Ramos (cell line): ENCODE measurements around the gene CMSS1.

ENCODE experiments used
- in situ Hi-C: fragments of 300-500 bp; cut with MboI; formaldehyde crosslinking; loops from one replicate; pipeline ENCODE4 v1.14.3; 2022; ENCODE audit warnings: low sequenced_read_pairs; ENCODE audit not compliant: unreplicated experiment

Gene CMSS1

GRCh38 chr3:99817437-99818240 is at the start of gene CMSS1:
CMSS1 (plus strand) TSS chr3:99817862.
- in situ Hi-C loops, result no loop called here

DNA sequence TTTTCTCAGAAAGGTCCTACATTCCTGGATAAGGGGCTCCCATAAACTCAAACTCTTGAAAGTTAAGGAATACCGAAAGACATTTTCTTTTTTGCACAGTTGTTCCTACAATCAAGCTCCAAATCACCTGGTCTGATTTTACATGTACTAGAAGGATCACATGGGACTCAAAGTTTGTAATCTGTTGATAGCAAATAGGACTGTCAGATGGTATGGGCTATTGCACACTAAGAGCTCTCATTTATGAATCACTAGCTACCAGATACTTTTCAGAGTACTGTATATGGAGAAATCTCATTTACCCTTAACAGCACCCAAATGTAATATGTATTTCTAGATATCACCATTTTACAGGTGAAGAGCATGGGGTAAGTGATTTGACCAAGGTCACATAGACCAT is 49.5 kb upstream of the CMSS1 start:
- in situ Hi-C loops, result no loop called here

DNA sequence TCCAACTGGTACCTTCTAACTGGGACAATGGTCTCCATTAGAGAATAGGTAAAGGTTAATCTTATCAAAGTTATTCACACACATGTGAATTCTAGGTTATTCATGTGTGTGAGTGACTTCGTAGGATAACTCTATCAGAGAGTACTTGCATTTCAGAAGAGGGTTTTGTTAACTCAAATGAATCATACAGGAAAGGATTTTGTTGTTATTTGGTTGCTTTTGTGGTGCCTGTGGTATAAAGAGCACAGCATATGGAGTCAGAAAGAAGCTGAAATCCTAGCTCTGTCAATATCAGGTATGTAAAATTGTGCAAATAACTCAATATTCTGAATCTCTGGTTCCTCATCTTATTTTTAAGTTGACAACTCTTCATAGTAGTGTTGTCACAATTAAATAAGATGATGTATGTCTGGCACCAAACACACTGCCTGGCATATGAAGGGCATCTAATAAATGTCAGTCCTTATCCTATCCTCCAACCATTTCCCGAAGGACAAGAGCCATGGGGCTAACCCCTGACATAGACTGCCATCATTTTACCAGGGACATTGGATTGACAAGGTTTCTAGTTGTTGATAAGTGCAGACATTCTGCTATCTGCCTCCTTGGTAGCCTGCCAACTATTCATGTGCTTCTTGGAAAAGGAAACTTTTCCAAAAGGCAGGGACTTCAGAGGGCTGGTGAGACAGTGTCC is 48.7 kb upstream of the CMSS1 start:
- in situ Hi-C loops, result no loop called here

DNA sequence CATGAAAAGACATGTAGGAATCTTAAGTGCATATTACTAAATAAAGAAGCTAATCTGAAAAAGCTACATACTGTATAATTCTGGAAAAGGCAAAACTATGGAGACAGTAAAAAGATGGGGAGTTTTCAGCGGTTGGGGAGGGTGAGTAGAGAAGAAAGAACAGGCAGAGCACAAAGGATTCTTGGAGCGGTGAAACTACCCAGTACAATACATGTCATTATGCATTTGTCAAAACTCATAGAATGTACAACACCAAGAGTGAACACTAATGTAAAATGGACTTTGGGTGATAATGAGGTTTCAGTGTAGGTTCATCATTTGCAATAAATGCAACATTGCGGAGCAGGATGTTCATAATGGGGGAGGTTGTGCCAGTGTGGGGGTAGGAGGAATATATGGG is 45.5 kb upstream of the CMSS1 start:
- in situ Hi-C loops, result no loop called here

- in situ Hi-C loops, result no loop called here
Observed at GRCh38 chr3:99772671-99773070, 45.0 kb upstream of the CMSS1 start.

DNA sequence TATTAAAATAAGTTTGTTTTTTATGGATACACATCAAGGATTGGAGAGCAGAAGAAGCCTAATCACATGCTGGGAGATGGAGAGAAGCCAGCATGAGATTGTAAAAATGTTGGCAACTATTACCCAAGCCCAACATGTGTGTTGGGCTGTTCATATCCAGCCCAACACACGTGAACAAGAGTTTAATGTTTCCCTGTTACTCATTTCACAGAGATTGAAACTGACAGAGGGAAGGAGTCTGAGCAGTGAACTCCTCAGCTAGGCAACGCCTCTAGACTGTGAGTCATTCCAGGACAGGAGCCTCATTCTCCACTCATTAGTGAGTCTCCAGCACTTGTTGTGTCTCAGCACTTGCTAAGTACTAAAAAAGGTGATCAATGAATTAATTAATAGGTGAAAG is 43.2 kb upstream of the CMSS1 start:
- in situ Hi-C loops, result no loop called here

- in situ Hi-C loops, result no loop called here
Observed at GRCh38 chr3:99776516-99777209, 41.0 kb upstream of the CMSS1 start.

DNA sequence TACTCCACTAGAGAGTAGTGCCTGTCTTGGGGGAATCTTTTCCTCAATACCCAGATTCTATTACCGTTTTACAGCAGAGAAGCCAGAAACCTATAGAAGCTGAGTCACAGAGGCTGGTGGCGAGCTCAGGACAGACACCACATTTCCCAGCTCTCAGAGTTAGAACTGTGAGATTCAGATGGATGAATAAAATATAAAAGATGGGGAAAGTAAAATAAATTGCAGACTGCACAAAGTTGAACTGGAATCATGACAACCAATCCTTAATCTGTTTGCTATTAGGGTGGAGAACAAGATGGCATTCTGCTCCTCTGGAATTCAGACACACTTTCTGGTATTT is 40.5 kb upstream of the CMSS1 start:
- in situ Hi-C loops, result no loop called here

DNA sequence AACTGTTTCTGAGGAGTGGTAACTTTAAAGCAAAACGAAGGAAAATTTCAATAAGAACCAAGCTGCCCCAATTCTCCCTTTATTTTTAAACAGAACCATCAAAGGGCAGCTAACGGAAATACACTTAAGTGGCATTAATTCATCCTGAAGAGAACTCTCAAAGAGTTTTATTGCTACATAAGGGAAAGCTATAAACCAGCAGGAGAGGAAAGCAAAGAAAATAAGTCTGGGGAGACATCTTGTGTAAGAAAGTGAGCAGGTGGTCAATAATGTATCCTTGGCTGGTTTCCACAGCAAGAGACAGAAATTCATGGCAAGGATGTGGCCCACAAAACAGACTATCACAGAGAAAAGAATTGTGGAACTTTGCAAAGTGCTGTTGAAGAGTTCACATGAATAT is 40.0 kb upstream of the CMSS1 start:
- in situ Hi-C loops, result no loop called here

DNA sequence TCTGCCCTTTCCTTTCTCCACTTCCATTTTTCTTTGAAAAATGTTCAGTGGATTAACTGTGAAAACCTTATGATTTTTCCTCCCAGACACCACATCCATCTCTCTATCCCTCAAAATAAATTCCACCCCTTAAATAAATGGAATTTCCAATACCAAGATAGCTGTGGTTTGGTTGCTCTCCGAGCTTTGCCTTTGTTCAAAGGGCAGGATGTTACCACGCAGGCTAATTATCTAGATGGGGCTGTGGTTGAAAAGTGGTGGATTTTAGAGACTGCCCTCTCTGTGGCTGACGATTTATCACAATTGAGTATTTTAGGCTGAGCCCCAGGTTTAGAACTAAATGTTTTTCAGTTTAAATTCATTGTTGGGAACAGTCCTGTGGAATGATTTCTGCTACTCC is 36.9 kb upstream of the CMSS1 start:
- in situ Hi-C loops, result no loop called here

GRCh38 chr3:99781761-99782160 is 35.9 kb upstream of the CMSS1 start:
- in situ Hi-C loops, result no loop called here

DNA sequence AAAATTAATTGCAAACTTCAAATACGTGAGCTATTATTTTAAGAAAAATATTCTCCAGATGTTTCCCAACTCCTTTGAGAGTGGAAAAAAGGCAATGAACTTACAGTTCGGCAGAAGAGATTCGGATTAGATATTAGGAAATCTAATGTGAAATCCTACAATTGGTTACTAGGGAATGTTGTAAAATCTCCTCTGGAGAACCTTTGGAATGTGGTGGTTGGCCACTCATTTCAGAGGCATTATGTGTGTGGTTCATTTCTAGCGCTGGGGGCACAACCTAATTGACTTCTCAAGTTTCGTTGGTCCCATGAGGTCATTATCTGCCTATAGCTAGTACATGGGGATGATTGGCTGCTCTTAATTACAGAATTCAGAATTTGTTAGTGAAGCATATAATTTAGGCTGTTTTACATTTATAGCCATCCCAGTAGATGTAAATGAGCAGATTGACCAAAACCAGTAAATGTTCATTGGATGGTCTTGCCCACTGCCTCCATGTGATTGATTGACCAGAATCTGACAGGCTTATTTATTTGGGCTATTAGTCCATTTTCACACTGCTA is 34.6 kb upstream of the CMSS1 start:
- in situ Hi-C loops, result no loop called here

DNA sequence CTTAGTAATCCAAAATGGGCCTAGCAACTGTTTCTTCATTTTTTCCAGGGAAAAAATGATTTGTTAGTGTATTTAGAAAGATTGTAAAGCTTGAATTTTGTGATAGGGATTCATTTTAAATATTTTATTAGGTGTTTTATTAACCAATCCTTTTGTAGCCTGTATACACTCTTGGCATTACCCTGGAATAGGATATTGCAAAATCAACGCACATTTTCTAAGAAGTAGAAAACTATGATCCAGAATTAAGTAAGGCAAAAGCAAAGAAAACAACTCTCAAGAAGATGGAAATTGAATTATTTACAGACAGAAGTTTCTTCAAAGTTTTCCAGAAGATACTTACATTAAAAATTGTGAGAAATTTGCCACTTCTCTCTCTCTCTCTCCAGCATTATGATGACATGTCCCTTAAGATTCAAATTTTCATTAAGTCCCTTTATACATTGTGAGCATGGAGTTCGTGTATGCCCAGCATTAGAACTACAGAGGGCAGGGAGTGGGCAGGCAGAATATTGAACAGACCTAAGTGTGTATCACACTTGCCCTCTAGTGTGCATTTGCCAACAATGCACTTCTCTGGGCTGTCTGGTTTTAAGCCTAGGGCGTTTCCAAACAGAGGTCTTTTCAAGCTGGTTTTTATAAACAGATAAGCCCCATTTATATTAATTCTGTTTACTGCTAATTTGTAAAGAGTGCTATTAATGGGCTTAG is 28.5 kb upstream of the CMSS1 start:
- in situ Hi-C loops, result no loop called here

DNA sequence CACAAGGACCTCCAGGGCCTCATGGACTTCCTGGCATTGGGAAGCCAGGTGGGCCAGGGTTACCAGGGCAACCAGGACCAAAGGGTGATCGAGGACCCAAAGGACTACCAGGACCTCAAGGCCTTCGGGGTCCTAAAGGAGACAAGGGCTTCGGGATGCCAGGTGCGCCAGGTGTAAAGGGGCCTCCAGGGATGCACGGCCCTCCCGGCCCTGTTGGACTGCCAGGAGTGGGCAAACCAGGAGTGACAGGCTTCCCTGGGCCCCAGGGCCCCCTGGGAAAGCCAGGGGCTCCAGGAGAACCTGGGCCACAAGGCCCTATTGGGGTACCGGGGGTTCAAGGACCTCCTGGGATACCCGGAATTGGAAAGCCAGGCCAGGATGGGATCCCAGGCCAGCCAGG is 23.2 kb upstream of the CMSS1 start:
- in situ Hi-C loops, result no loop called here

GRCh38 chr3:99795573-99795972 is 22.1 kb upstream of the CMSS1 start:
- in situ Hi-C loops, result no loop called here

DNA sequence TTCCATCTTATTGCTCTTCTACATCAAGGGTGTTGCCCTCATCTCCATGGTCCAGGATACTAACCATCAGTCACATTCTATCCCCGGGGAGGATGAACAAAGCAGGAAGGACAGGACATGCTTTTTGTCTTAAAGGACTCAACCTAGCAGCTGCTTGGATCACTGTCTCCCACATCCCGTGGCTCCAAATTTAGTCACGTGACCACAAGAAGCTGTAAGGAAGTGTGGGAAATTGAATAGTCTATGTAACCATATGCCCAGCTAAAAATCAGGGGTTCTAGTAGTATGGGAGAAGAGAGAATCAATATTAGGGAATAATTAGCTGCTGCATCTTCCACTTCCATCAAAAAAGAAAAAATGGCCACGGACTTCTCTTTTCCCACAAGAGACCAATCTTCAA is 18.2 kb upstream of the CMSS1 start:
- in situ Hi-C loops, result no loop called here

DNA sequence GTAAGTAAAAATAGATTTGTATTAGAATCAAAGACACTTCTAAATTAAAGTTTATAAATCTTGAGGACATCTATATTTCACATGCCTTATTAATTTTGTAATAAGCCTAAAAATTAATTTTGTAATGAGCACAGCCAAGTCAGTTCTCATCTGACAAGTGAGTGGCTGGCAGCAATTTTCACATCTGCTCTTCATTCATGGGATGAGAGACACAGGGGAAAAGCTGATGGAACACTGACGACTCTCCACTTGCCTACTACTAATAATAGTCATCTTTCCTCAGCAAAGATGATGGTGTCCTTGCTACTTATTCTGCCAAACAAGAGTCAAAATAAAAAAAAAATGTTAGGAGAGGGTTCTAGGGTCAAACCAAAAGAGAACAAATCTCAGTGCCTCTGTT is 14.4 kb upstream of the CMSS1 start:
- in situ Hi-C loops, result no loop called here

DNA sequence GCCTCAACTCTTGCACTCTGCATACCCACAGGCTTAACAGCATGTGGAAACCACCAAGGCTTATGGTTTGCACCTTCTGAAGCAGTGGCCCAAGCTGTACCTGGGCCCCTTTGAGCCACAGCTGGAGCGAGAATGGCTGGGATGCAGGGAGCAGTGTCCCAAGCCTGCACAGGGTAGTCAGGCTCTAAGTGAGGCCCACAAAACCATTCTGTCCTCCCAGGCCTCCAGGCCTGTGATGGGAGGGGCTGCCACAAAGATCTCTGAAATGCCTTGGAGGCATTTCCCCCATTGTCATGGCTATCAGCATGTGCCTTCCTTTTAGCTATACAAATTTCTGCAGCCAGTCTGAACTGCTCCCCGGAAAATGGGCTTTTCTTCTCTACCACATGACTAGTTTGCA is 12.5 kb upstream of the CMSS1 start:
- in situ Hi-C loops, result no loop called here

GRCh38 chr3:99808163-99808794 is 9.4 kb upstream of the CMSS1 start:
- in situ Hi-C loops, result no loop called here

DNA sequence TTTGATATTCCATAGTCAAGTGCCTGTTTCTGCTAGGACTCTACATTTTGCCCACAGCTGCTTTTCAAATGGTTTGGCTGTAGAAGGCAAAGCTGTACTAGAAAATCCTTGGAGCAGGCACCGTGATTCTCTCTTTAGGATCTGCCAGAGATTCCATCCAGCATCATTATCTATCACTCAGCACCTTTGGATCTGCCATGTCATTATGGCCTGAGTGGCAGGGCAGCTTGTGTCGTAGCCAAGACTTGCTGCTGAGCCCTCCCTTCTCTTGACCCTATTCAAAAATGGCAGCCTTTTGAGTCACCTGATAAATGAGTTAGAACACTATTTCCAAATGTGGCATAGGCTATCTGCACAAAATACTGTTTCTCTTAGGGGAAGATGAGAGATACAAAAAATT is 8.1 kb upstream of the CMSS1 start:
- in situ Hi-C loops, result no loop called here
